Activated T-cell treated with anti-CD3 and anti-CD28 coated beads, Interleukin-2, amount 50 U/mL, for 1 hour (primary cell): ENCODE results near the gene SYNDIG1L.

Source experiments
- DNase-seq: peaks from one replicate; pipeline ENCODE4 v3.0.0-alpha.2; 2020

Gene SYNDIG1L

GRCh38 chr14:74356892-74357575 is 69.0 kb downstream of the SYNDIG1L start:
- no peak for DNase-seq
